SH-SY5Y (cell line): ENCODE results near the gene OSBPL5.

Experiments used
- GATA2 ChIP-seq: IDR thresholded peaks from 2 replicates; pipeline ENCODE4 v1.6.1; 2011; ENCODE audit warnings: mild to moderate bottlenecking, low read depth, low read length
- GATA3 ChIP-seq: IDR thresholded peaks from 2 replicates; pipeline ENCODE4 v1.6.1; 2011; ENCODE audit warnings: low read depth, mild to moderate bottlenecking, low read length, moderate library complexity

OSBPL5 gene

GRCh38 chr11:3074912-3075589 lies 90.1 kb downstream of the OSBPL5 start:
- no peak for TF ChIP-seq GATA2
- no peak for TF ChIP-seq GATA3

GRCh38 chr11:3073029-3073435 lies 92.1 kb downstream of the OSBPL5 start:
- TF ChIP-seq GATA2 (no peak), GATA3 (no peak)

GRCh38 chr11:3069425-3069824 lies 95.7 kb downstream of the OSBPL5 start:
- TF ChIP-seq GATA2 (no peak), GATA3 (no peak)

GRCh38 chr11:3060436-3061025 lies 104.6 kb downstream of the OSBPL5 start:
- no peak for TF ChIP-seq GATA2
- TF ChIP-seq GATA3, result no peak

- TF ChIP-seq GATA3 (no peak), GATA2 (no peak)
These were observed 106.1 kb downstream of the OSBPL5 start for GRCh38 chr11:3058753-3059664.

- no peak for TF ChIP-seq GATA3
- TF ChIP-seq GATA2, result no peak
These were observed 107.8 kb downstream of the OSBPL5 start, which contains the start of gene CARS1 for GRCh38 chr11:3057069-3057963. Gene CARS1, minus strand, starts transcription at chr11:3057423. Its CDS starts 56 bp downstream, at chr11:3057367.

- TF ChIP-seq GATA3 (no peak), GATA2 (no peak)
These were observed 108.6 kb downstream of the OSBPL5 start for GRCh38 chr11:3056296-3057068.

GRCh38 chr11:3055891-3056290 lies 109.2 kb downstream of the OSBPL5 start:
- no peak for TF ChIP-seq GATA3
- no peak for TF ChIP-seq GATA2

GRCh38 chr11:3052567-3052966 lies 112.5 kb downstream of the OSBPL5 start:
- TF ChIP-seq GATA2 (no peak), GATA3 (no peak)

- TF ChIP-seq GATA2 (no peak), GATA3 (no peak)
These were observed 113.0 kb downstream of the OSBPL5 start for GRCh38 chr11:3052109-3052479.

GRCh38 chr11:3051196-3052108 lies 113.7 kb downstream of the OSBPL5 start:
- TF ChIP-seq GATA3 (no peak), GATA2 (no peak)

- TF ChIP-seq GATA2, result no peak
- no peak for TF ChIP-seq GATA3
These were observed 114.5 kb downstream of the OSBPL5 start for GRCh38 chr11:3050386-3051195.
